Measurements from ENCODE around the gene CSRNP3. TPM values are rescaled to one million over a fixed set of nuclear protein-coding genes. Genes with fewer than 3 reads are reported as not detected.

Gene CSRNP3
- not detected in 5 replicates for total RNA-seq (2022; extraction: Qiagen RNA extraction; ENCODE audit: low read depth)

GRCh38 chr2:165469417-165469816 lies at the start of gene CSRNP3:
Gene CSRNP3, plus strand, starts transcription at chr2:165469698. Its CDS starts 125,368 bp downstream, at chr2:165595066.

Other genes starting within 250 kb of the CSRNP3 start
- 0.11 TPM in 1 of 5 replicates, not detected in the others for gene SCN2A, start 230.3 kb upstream of the CSRNP3 start, total RNA-seq (2022; extraction: Qiagen RNA extraction; ENCODE audit: low read depth)

Data from A549 treated with DMSO at 1 μM for 4 hours (cell line).